ENCODE data around the gene MGLL.

MGLL gene

GRCh38 chr3:127847236-127847720 lies 25.0 kb upstream of the MGLL start:
- Histone ChIP-seq H3K4me1 (ENCODE audit: control insufficient read depth in 1 of 2, insufficient read depth in 1 of 2, low read depth in 1 of 2, low read length in 1 of 2) (no peaks in the 10 kb centered on the region), H3K27me3 (no peaks in the 10 kb centered on the region), H3K36me3 (no peaks in the 10 kb centered on the region), H3K9me3 (no peaks in the 10 kb centered on the region), H3K27ac (no peak overlapping the region), H3K4me3 (ENCODE audit: low read depth in 1 of 2, low read length in 1 of 2) (no peak overlapping the region)
- no peak for TF ChIP-seq CTCF (IDR thresholded peaks at IDR 0.05)

GRCh38 chr3:127846576-127846975 lies 24.3 kb upstream of the MGLL start:
- H3K4me1 ChIP-seq (ENCODE audit: control insufficient read depth in 1 of 2, insufficient read depth in 1 of 2, low read depth in 1 of 2, low read length in 1 of 2): no peaks in the 10 kb centered on the region
- no peaks in the 10 kb centered on the region for H3K9me3 ChIP-seq
- H3K36me3 ChIP-seq: no peaks in the 10 kb centered on the region
- no peak overlapping the region for H3K4me3 ChIP-seq (ENCODE audit: low read depth in 1 of 2, low read length in 1 of 2)
- no peak for TF ChIP-seq CTCF (IDR thresholded peaks at IDR 0.05)
- no peaks in the 10 kb centered on the region for H3K27me3 ChIP-seq
- H3K27ac ChIP-seq: no peak overlapping the region

GRCh38 chr3:127844326-127844942 lies 22.1 kb upstream of the MGLL start:
- TF ChIP-seq CTCF (IDR thresholded peaks at IDR 0.05): no peak
- Histone ChIP-seq H3K36me3 (no peaks in the 10 kb centered on the region), H3K9me3 (no peaks in the 10 kb centered on the region), H3K27me3 (peaks cover 4% of the 10 kb centered on the region), H3K27ac (no peak overlapping the region), H3K4me1 (ENCODE audit: control insufficient read depth in 1 of 2, insufficient read depth in 1 of 2, low read depth in 1 of 2, low read length in 1 of 2) (no peaks in the 10 kb centered on the region), H3K4me3 (ENCODE audit: low read depth in 1 of 2, low read length in 1 of 2) (no peak overlapping the region)

- H3K36me3 ChIP-seq: no peaks in the 10 kb centered on the region
These were observed 18.4 kb upstream of the MGLL start for GRCh38 chr3:127840671-127841070.

GRCh38 chr3:127839099-127839498 lies 16.8 kb upstream of the MGLL start:
- H3K36me3 ChIP-seq: no peaks in the 10 kb centered on the region
- no peak overlapping the region for H3K27ac ChIP-seq
- H3K27me3 ChIP-seq: peaks cover 4% of the 10 kb centered on the region
- no peak for TF ChIP-seq CTCF (IDR thresholded peaks at IDR 0.05)
- H3K4me1 ChIP-seq (ENCODE audit: control insufficient read depth in 1 of 2, insufficient read depth in 1 of 2, low read depth in 1 of 2, low read length in 1 of 2): no peaks in the 10 kb centered on the region
- no peak overlapping the region for H3K4me3 ChIP-seq (ENCODE audit: low read depth in 1 of 2, low read length in 1 of 2)
- no peaks in the 10 kb centered on the region for H3K9me3 ChIP-seq

More at GRCh38 chr3:127840671-127841070, 18.4 kb upstream of the MGLL start:
- no peaks in the 10 kb centered on the region for H3K4me1 ChIP-seq (ENCODE audit: control insufficient read depth in 1 of 2, insufficient read depth in 1 of 2, low read depth in 1 of 2, low read length in 1 of 2)
- no peak overlapping the region for H3K4me3 ChIP-seq (ENCODE audit: low read depth in 1 of 2, low read length in 1 of 2)
- peaks cover 4% of the 10 kb centered on the region for H3K27me3 ChIP-seq
- no peak overlapping the region for H3K27ac ChIP-seq
- H3K9me3 ChIP-seq: no peaks in the 10 kb centered on the region
- no peak for TF ChIP-seq CTCF (IDR thresholded peaks at IDR 0.05)
